ENCODE data around the gene TMEM239.

TMEM239 gene

DNA sequence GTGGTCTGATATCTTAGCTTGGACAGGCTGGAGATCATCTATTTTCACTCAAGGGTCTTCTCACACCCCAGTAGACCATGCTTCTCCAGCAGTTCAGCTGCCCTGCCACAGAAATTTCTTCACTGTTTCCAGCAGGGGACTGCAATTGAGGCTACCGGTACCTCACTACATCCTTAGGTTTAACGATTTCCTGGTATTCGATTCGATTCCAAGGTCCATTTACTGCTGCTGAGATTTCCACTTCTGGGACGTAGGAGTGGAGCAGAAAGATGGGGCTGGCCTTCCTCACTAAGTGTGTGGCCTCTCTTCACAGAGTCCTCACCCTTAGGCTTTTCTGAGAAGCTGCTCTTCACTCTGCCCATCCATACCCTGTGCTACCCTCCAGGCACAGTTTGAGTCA is 30.5 kb downstream of the TMEM239 start:
- DNase-seq (ENCODE audit: low read depth in 1 of 2, low spot score in 1 of 2) = no peak

GRCh38 chr20:2847802-2848201 is 31.6 kb downstream of the TMEM239 start:
- no peak for DNase-seq (ENCODE audit: low read depth in 1 of 2, low spot score in 1 of 2)

GRCh38 chr20:2849529-2849928 is 33.4 kb downstream of the TMEM239 start:
- no peak for DNase-seq (ENCODE audit: low read depth in 1 of 2, low spot score in 1 of 2)

- no peak for DNase-seq (ENCODE audit: low read depth in 1 of 2, low spot score in 1 of 2)
These were observed 34.9 kb downstream of the TMEM239 start for GRCh38 chr20:2851086-2851485.

- DNase-seq (ENCODE audit: low read depth in 1 of 2, low spot score in 1 of 2) = no peak
These were observed 42.4 kb downstream of the TMEM239 start for GRCh38 chr20:2858591-2858990.

DNA sequence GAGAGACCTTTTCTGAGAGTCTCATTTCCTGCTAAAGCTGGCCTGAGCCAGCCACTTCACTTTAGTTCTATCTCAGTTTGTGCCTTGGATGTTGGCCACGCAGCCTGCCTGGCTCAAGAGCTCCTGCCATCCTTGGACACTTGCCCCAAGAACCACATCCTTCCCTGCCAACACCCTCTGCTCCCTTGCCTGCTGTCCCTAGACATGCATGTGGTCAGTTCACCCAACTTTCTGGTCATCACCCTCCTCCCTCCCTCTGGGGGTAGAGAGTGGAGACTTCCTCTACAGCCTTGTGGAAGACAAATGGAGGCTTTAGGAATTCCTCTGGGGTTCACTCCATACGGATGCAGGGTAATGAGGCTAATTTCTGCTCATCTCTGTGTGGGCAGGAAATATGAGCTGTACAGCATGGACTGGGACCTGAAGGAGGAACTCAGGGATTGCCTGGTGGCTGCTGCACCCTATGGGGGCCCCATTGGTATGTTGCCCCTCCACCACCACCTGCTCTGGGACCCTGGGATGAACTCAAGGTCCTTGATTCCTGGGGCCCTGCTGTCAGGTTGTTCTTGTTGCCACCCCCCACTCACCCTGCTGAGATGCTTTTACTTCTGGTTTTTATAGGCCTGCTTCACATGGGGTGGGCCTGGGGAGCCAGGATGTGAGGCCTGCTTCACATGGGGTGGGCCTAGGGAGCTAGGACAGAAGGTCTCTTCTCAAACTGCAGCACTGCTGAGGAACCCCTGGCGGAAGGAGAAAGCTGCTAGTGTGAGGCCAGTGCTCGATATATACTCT is 43.4 kb downstream of the TMEM239 start:
- no peak for DNase-seq (ENCODE audit: low read depth in 1 of 2, low spot score in 1 of 2)

DNA sequence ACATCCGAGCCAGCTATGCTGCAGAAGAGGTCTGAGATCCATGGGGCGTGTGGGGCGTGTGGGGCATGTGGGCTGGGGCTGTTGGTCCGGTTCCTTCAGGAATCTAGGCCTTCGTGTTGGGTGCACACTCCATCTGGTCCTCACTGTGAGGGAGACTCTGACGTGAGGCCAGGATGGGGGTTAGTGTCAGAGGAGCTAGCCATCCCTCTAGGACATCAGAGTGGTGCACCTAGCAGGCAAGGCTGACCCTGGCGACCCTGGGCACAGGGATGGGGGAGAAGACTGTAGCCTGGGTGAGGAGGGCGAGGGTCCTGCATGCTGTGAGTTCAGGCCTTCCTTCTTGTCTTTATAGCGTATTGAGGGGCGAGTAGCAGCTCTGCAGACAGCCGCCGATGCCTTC is 48.5 kb downstream of the TMEM239 start:
- DNase-seq (ENCODE audit: low read depth in 1 of 2, low spot score in 1 of 2) = no peak

DNA sequence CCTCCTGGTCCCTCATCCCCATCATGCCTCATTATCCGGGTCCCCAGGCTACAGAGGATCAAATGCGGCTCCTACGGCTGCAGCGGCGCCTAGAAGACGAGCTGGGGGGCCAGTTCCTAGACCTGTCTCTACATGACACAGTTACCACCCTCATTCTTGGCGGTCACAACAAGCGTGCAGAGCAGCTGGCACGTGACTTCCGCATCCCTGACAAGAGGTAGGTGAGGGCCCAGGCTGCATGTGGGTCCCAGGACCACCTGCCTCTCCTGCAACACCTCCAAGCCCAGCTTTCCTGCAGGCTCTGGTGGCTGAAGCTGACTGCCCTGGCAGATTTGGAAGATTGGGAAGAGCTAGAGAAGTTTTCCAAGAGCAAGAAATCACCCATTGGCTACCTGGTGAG is 48.9 kb downstream of the TMEM239 start:
- no peak for DNase-seq (ENCODE audit: low read depth in 1 of 2, low spot score in 1 of 2)

- DNase-seq (ENCODE audit: low read depth in 1 of 2, low spot score in 1 of 2) = no peak
These were observed 49.5 kb downstream of the TMEM239 start for GRCh38 chr20:2865630-2866029.

GRCh38 chr20:2866236-2866635 is 50.1 kb downstream of the TMEM239 start:
- DNase-seq (ENCODE audit: low read depth in 1 of 2, low spot score in 1 of 2) = no peak

GRCh38 chr20:2867081-2867864 is 51.1 kb downstream of the TMEM239 start:
- no peak for DNase-seq (ENCODE audit: low read depth in 1 of 2, low spot score in 1 of 2)

All from activated T-helper 1 cell treated with anti-CD3 and anti-CD28 coated beads, Interleukin-2, amount 50 U/mL, for 16 hours (primary cell).